Left kidney (tissue), 8 donors: ENCODE measurements around the gene CYLD. TPM values are rescaled to one million over a fixed set of nuclear protein-coding genes. Genes with fewer than 3 reads are reported as not detected.

ENCODE experiments used
- DNase-seq: peaks from one replicate; pipeline ENCODE4 v3.0.0-alpha.2; 2013
- long read RNA-seq, 8 donors: transcript quantifications; one replicate each; lab custom pipeline, GENCODE V29; 2026
- polyA plus RNA-seq: library from polyadenylated mRNA; unstranded; fragments of 120-200 nt; gene quantifications from one replicate; pipeline ENCODE4 v1.2.1, GENCODE V29; 2013; ENCODE audit not compliant: insufficient read length

Gene CYLD
- 31.2 TPM for polyA plus RNA-seq
- long read RNA-seq, donor 1 = 0 reads
- long read RNA-seq, donor 2, partial matches to known transcripts = 0 of 2 reads
- long read RNA-seq, donor 2, other reads (novel, unspliced or antisense) = 0 of 2 reads
- long read RNA-seq, donor 3, partial matches to known transcripts = 0 of 1 reads
- long read RNA-seq, donor 3, other reads (novel, unspliced or antisense) = 0 of 1 reads
- long read RNA-seq, donor 4 = 0 reads
- long read RNA-seq, donor 5, partial matches to known transcripts = 0 of 2 reads
- long read RNA-seq, donor 5, other reads (novel, unspliced or antisense) = 0 of 2 reads
- long read RNA-seq, donor 6, partial matches to known transcripts = 0 of 1 reads
- long read RNA-seq, donor 6, other reads (novel, unspliced or antisense) = 0 of 1 reads
- long read RNA-seq, donor 7 = 0 reads
- long read RNA-seq, donor 8 = 0 reads

- peak; percentile 100 for DNase-seq
Observed at GRCh38 chr16:50741781-50742575, at the start of gene CYLD. Gene CYLD, plus strand, starts transcription at chr16:50742086. Its CDS starts 7,613 bp downstream, at chr16:50749699.

DNA sequence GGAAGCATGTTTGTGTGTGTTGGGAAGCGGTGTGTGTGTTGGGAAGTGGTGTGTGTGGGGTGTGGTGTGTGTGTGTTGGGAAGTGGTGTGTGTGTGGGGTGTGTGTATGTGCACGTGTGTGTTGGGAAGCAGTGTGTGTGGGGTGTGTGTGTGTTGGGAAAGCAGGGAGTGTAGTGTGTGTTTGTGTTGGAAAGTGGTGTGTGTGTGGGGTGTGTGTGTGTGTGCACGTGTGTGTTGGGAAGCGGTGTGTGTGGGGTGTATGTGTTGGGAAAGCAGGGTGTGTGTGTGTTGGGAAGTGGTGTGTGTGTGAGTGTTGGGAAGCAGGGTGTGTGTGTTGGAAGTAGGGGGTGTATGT is 49.3 kb upstream of the CYLD start:
- DNase-seq = no peak

DNA sequence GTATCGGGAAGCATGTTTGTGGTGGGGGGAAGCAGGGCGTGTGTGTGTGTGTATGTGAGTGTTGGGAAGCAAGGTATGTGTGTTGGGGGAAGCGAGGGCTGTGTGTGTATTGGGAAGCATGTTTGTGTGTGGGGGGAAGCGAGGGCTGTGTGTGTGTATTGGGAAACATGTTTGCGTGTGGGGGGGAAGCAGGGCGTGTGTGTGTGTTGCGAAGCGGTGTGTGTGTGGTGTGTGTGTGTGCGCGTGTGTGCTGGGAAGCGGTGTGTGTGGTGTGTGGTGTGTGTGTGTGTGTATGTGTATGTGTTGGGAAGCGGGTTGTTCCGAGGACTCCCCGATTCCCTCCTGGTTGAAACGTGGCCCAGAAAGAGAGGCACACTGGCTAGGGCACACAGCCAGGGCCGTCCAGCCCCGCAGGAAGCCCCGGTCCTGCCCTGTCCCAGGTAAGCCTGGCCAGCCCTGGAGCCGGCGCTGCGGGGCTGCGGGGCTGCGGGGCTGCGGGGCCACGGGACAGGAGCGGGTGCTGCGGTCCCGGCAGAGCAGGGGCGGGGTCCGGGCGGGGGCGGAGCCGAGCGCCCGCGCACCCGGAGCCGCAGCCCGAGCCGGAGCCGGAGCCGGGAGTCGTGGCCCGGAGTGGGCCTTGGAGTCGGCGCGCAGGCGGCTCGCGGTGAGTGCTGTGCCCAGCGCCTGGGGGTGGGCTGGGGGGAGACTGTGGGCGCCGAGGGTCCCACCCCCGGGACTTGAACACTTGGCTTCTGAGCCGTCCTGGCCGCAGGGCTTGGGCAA is 48.7 kb upstream of the CYLD start, which contains the start of gene NOD2:
NOD2 (plus strand) TSS at position 608 of the 783 bp plus-strand sequence. CDS start 5,890 bp downstream, outside the sequence.
- DNase-seq = no peak

DNA sequence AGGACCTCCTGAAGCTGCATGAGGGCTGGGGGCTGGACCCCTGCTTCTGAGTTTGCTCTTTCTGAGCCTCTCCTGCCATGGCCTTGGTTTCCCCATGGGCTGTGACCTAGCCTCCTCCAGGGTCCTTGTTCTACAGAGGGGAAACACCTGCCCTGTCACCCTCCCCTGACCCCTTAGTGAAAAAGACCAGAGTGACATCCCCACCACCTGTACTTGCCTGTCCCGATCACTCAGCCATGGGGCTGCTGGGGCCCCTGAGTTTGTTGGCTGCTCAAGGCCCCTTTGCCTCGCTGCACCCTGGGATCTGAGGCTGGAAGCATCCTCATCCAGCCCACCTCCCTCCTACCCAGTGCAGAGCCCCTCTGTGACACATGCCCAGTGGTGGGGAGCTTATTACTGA is 47.7 kb upstream of the CYLD start:
- DNase-seq = no peak

GRCh38 chr16:50695017-50696000 is 46.6 kb upstream of the CYLD start:
- DNase-seq = no peak

DNA sequence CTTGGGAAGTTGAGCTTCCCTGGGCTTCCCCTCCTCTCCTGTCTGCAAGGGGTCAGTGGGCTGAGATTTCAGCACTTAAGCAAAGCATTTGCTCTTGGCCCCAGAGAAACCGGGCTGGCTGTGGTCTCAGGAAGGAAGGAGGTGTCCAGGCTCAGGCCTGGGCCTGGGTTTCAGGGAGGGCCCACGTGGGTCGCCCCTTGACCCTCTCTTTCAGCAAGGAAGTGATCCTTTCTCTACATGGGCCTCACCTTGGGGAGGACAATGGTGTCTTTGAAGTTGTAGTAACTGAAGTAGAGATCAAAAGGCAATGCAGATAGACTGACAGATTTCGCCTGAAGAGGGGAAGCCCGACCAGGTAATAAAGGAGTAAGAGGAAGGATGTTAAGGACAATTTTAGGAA is 45.8 kb upstream of the CYLD start:
- DNase-seq = no peak

DNA sequence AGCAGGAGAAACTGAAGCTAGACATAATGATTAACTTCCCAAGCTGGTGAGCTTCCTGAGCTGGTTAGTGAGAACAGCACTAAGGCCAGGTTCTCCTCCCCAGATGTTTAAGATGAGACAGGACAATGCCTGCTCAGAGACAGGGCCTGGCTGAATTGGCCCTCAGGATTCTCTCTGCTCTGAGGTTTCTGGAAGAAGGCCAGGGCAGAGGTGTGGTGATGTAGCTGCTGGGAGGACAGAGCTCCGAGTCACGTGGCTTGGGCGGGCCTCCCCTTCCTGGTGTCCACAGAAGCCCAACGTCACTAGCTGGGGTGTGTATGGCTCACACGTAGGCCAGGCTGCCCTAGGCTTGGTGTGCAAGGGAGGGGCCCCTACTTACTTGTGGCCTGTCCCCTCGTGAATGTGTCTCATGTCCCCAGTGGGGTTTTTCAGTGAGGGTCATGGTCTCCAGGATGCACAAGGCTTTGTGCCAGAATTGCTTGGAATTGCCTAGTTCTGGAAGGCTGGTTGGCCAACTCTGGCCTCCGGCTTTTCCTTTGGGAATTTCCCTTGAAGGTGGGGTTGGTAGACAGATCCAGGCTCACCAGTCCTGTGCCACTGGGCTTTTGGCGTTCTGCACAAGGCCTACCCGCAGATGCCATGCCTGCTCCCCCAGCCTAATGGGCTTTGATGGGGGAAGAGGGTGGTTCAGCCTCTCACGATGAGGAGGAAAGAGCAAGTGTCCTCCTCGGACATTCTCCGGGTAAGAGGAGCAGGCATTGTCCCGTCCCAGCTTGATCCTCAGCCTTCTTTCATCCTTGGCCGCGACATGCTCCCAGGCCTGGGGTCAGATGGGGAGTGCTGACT is 45.1 kb upstream of the CYLD start:
- DNase-seq = no peak

- DNase-seq = no peak
Observed at GRCh38 chr16:50697421-50697715, 44.5 kb upstream of the CYLD start.

DNA sequence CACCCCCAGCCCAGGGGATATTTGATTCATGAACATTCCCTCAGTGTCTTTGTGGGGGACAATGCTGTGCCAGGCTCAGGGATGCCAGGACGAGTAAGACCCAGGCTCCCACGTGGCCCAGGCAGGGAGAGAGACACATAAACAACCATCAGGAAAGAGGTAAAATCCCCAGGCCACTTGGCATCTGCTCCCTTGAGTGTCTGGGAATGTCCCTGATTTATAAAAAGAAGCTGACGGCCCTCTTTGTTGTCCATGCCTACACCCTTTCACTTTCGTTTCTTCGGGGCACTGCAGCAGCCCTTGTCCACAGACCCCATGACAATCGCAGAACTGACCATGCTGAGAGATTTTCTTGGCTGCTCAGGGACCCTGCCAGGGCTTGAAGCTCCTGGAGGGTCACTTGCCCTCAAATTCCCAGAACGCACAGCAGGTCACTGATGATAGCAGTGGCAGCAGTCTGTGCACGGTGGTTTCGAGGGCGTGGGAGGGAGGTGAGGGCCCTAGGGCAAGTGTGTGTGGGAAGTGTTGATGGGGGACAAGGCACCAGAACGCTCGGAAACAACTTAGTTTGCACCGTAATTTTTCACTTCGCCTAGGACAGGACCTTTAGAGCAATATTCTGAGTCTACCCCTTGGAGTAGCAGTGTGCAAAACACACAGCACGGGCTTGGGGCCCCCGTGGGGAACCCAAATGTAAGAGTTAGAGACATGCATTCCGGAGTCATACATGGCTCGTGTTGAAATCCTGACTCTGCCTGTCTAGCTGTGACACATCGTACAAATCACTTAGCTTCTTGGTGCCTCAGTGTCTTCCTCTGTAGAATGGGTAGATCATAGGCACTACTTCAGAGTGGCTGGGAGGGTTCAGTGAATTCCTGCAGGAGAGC is 43.8 kb upstream of the CYLD start:
- DNase-seq = no peak

- no peak for DNase-seq
Observed at GRCh38 chr16:50699326-50700159, 42.3 kb upstream of the CYLD start.

DNA sequence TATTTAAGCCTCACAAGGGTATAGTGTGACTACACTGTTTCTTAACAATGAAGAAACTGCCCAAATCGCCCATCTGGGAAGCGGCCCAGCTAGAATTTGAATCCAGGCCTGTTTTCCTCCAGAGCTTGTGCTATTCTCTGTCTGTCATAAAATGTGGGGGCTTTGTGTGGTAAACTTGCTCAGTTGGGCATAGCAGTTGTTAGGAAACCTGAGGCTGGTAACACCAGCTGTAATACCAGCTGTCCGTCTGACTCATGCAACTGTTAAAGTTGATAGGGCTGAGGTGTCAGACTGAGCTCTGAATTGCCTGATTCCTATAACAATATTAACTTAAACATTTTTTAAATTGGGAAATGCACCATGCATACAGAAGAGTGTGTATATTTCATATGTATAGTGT is 39.2 kb upstream of the CYLD start:
- DNase-seq = no peak

DNA sequence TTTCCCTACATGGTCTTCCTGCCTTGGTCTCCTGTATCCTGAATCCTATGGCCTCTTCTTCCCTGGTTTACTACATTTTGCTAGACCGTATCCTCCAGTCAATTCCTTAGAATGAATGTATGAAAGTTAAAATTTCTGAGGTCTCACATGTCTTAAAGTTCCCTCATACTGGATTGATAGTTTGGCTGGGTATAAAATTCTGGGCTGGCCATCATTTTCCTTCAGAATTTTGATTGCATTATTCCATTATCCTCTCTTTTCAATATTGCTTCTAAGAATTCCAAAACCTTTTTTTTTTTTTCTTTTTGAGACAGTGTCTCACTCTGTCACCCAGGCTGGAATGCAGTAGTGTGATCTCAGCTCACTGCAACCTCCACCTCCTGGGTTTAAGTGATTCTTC is 37.6 kb upstream of the CYLD start:
- no peak for DNase-seq

DNA sequence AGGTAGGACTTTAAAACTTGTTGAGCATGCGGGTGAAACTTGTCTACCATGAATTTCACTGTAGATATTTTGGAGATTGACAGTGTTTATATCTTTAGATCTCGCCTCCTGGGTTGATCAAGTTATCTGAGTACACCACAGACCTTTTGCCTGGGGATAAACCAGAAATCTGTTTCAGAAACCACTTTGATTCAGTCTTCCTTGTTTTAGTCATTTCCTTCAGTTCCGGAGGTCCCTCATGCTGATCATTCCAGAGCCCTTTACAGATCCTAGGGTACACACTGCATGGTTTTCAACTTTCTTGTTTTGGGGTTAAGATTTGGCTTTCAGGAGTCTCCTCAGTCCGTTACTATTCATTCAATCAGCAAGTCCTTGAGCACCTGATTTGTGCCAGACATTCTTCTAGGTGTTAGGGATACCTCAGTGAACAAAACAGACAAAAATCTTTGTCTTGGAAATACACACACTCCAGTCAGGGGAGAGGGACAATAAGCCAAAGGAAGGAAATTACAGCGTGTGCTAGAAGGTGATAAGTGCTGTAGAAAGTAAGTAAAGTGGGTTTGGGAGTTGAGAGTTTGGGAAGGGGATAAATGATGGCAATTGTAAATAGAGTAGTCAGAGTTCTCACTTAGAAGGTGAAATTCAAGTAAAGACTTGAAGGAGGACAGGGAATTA is 36.3 kb upstream of the CYLD start:
- DNase-seq = no peak

DNA sequence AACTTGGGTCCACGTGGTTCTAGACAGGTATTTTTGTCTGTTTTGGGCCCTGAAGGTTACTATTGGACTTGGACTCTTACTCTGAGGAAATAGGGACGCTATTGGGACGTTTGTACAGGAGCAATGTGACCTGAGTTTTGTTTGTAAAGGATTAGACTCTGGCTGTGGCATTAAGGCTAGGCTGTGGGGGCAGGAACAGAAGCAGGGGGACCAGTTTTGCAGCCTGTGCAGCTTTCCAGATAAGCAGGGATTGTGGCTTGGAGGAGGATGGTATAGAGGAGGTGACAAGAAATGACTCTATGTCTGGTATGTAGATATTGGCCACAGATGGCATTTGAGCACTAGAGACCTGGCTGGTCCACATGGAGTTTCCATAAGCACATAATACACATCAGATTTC is 35.6 kb upstream of the CYLD start:
- DNase-seq = no peak

DNA sequence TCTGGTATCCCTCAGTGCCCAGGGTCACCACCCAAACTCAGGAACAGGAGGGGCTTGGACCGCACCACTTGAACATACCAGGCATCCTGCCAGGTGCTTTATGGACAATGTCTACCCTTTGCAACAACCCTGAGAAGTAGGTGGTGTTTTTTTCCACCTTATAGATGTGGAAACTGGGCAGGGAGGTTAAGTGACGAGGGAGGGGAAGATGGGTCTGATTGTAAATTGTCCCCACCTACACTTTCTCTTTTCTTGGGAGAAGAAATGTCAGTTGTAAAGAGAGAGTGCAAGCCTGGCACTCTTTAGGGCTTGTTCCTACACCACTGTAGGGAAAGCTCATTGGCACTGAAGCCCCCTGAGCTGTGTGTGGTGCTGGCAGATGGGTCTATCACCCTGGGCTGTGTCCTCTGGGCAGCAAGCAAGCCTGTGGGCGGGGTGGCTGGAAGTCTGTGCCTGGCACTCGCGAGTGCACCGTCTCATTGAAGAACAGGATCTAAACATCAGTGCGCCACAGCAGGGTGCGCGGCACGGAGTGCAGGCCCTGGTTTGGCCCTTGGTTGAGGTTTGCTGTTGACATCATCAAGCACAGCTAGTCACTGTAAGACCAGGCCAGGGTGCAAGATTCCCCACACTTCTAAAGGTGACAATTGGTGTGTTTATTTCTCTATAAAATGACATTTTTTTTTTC is 33.4 kb upstream of the CYLD start:
- no peak for DNase-seq

DNA sequence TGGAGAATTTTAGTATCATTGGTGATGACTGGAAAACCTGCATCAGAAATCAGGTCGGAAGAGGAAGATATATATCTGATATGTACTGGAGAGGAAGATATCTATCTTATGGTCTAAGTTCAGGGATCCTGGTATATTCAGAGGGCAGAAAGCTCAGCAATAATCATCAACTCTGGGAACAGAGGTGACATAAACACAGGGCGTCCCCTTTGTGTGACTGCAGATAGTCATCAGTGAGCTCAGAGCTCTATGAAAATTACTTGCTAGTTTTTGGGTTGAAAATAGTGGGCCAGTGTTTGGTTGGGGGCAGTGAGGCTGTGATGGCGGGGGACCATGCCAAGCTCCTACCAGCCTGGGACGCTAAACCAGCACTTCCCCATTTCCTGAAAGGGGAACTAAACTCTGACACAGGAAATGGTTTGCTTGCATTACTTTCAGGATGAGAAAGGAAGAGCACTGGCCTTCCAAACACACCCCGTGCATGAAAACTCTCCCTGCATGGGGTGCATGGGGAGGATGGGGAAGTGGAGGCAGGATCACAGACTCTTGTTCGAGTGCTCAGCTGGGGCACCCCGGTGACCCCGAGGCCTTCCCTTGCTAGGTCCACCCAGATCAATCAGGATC is 32.7 kb upstream of the CYLD start:
- no peak for DNase-seq

GRCh38 chr16:50709980-50710379 is 31.9 kb upstream of the CYLD start:
- no peak for DNase-seq
